ENCODE measurements around the gene CHMP2A.
"Not testable (repeated sequence)": the region's sequence is repeated elsewhere in the genome, so short reads cannot be mapped to it uniquely, and the experiment has no call there.

Gene CHMP2A

GRCh38 chr19:58554494-58555368 lies at the start of gene CHMP2A:
CHMP2A (minus strand) TSS chr19:58555105; CDS start chr19:58554212, 893 bp downstream.
- DNase-seq (ENCODE audit: low read depth in 2 of 2), result peak; percentile 98

DNA sequence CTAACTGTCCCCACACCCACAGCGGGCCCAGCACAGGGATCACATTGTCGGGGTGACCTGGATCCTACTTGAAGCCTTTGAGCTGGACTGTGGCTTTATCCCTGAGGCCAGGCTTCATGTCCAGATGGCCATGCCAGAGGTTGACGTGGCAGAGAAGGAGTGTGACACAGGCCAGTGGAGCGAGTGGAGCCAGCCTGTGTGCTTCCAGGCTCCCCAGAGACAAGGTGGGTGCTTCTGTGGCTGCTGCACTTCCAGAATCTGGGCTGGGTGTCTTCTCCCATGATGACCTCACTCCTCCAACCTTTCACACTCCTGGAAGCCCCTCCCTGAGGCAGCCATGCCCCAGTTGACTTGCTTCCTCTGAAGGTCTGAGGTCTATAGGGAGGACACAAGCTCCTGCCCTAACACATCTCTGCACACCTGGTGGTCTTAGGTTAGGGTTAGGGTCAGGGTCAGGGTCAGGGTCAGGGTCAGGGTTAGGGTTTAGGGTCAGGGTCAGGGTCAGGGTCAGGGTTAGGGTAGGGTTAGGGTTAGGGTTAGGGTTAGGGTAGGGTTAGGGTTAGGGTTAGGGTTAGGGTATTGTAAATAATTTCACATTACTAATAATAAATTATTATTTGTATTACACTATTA lies 31.3 kb upstream of the CHMP2A start:
- DNase-seq (ENCODE audit: low read depth in 2 of 2), result no peak

DNA sequence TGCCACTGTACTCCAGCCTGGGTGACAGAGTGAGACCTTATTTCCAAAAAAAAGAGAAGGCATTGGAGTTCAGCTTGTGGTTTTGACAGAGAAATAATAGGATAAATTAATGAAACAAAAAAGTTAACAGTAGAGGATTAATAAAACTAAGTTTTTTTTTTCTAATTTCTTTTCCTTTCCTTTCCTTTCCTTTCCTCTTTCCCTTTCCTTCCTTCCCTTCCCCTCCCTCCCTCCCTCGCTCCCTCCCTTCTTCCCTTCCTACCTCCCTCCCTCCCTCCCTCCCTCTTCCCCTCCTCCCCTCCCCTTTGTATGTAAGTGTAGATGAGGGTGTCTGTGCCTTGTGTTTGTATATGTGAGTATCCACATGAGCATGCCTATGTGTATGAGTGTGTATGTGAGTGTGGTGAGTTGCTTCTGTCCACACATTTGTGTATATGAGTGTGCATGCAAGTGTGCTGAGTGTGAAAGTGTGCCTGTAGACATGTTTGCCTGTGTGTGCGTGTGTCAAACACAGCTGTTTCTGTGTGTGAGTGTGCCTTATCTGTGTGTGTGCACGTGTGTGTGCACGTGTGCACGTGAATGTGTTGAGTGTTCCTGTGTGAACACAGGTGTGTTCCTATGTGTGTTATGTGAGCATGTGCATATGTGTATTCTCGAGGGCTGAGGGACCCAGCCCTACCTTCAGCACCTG lies 30.7 kb upstream of the CHMP2A start:
- no peak for DNase-seq (ENCODE audit: low read depth in 2 of 2)

GRCh38 chr19:58584498-58585441 lies 29.9 kb upstream of the CHMP2A start:
- no peak for DNase-seq (ENCODE audit: low read depth in 2 of 2)

DNA sequence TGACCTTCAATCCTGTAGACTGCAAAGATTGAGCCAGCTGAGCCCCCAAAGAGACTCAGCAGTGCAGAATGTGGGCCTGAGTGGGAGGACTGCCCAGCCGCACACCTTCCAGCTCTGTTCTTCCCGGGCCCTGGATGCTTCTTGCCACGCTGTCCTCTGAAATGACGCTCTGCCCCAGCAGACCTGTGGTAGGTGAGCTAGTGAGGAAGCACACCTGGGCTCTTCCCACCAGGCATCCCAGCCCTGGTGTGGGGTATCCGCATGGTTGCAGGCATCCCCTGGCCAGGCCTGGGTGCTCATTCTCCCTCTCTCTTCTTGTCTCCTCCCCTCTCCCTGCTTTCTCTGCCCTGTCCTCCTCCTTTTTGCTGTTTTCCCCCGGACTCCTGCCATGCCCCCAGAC lies 28.1 kb upstream of the CHMP2A start:
- no peak for DNase-seq (ENCODE audit: low read depth in 2 of 2)

GRCh38 chr19:58581227-58582141 lies 26.6 kb upstream of the CHMP2A start:
- peak; percentile 82 for DNase-seq (ENCODE audit: low read depth in 2 of 2)

DNA sequence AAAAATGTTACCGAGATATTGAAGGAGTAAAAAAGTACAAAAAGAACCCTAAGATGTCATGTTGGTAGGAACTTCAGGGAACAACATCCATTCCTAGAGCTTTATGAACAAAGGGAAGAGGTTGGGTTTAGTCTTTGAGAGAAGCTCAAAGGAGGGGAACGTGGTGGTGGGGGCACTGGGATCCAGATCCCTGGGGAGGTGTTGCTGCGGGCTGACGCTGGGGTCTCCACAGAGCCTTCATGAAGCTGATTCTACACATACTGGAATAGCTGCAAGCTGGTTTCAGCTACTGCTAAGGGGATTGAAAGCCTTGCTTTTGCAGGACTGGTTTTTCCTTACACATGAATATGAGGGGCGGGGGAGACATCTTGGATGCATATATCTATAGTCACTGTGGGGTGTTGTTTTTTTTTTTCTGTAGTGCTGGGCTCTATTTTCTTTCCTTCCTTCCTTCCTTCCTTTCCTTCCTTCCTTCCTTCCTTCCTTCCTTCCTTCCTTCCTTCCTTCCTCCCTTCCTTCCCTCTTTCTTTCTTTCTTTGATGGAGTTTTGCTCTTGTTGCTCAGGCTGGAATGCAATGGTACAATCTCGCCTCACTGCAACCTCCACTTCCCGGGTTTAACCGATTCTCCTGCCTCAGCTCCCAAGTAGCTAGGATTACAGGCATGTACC lies 24.7 kb upstream of the CHMP2A start:
- DNase-seq (ENCODE audit: low read depth in 2 of 2), result no peak

GRCh38 chr19:58578012-58578925 lies 23.4 kb upstream of the CHMP2A start:
- no peak for DNase-seq (ENCODE audit: low read depth in 2 of 2)

GRCh38 chr19:58577581-58577980 lies 22.7 kb upstream of the CHMP2A start:
- DNase-seq (ENCODE audit: low read depth in 2 of 2), result not testable (repeated sequence)

- DNase-seq (ENCODE audit: low read depth in 2 of 2), result peak; percentile 79 to 80
These were observed 20.5 kb upstream of the CHMP2A start for GRCh38 chr19:58575183-58576041.

DNA sequence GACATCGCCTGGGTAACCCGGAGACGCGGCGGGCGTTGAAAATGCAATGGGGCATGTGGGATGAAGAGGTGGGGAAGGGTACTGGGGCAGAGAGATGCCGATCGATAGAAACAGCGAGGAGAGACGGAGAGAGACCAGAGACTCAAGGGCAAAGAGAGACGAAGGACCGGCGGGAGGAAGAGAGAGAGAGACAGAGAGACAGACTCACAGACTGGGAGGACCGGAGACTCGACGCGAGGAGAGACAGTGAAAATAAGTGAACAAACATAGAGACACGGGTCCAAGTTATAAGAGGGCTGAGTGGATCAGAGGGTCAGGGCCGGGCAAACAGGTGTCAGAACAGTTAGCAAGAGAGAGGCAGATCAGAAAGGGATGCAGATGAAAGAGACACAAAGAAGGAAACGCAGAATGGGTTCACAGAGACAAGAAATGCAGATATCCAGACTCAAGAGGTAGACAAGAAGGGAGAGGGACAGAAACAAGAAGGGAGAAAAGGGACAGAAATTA lies 18.8 kb upstream of the CHMP2A start:
- no peak for DNase-seq (ENCODE audit: low read depth in 2 of 2)

DNA sequence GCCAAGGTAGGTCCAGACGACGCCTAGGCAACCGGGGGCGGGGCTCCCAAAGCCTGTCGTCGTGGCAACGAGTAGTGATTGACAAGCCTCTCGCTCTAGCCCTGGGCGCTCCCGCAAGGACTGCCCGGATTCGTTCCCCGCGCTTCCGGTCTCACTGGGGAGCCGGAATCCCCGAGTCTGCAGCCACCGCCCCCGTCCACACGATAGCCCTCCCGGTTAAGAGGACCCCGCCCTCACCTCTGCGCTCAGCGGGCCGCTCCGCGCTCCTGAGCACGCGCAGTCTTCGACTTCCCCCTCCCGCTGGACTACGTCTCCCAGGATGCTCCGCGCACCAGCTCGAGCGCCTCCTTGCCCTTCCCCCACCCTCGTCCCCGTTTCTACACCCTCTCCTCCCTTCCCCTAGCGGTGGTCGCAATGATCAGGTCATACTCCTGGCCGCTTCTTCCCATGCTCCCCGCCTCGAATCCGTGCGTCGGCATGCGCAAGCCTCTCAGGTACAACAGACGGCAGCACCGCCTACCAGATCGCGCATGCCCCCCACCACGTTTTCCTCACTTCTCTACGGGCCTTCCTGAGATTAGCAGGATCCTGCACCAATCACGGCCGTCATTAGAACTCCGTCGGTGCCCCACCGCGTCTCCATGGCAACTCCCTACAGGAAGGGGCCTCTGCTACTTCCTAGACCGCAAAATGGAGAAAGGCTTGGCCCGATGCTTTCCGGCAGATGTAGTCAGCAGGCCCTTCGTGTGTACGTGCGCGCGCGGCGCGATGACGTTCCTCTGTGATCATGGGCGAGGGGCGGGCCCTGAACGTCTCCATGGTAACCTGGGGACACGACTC lies 18.1 kb upstream of the CHMP2A start, which contains the start of gene MZF1:
MZF1 (minus strand) TSS at position 518 of the 840 bp plus-strand sequence. CDS start 1,946 bp downstream, outside the sequence.
- peak; percentile 99 to 100 for DNase-seq (ENCODE audit: low read depth in 2 of 2)

GRCh38 chr19:58572026-58572817 lies 17.3 kb upstream of the CHMP2A start:
- no peak for DNase-seq (ENCODE audit: low read depth in 2 of 2)

DNA sequence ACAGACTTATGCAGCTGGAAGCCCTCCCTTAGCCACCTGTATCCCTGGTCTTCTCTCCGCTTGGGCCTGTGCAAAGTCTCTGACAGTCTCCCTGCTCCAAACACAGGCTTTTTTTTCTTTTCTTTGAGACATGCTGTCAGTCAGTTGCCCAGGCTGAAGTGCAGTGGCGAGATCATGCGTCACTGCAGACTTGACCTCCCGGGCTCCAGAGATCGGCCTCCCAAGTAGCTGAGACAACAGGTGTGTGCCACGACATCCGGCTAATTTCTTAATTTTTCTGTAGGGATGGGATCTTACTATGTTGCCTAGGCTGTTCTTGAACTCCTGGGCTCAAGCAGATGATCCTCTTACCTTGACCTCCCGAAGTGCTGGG lies 16.7 kb upstream of the CHMP2A start:
- no peak for DNase-seq (ENCODE audit: low read depth in 2 of 2)

- no peak for DNase-seq (ENCODE audit: low read depth in 2 of 2)
These were observed 16.1 kb upstream of the CHMP2A start for GRCh38 chr19:58570770-58571574.

Measured in stimulated activated CD8-positive, alpha-beta memory T cell treated with anti-CD3 and anti-CD28 coated beads, Interleukin-15, amount 100 ng/mL, for 48 hours (primary cell).